Effector CD4-positive, alpha-beta T cell (primary cell): ENCODE results near the gene UBASH3B.
A peak's percentile ranks its signal among the peaks of the same experiment; 100 is the strongest.

Experiments
- DNase-seq: peaks from one replicate; pipeline ENCODE4 v3.0.0-alpha.2; 2020

UBASH3B gene

DNA sequence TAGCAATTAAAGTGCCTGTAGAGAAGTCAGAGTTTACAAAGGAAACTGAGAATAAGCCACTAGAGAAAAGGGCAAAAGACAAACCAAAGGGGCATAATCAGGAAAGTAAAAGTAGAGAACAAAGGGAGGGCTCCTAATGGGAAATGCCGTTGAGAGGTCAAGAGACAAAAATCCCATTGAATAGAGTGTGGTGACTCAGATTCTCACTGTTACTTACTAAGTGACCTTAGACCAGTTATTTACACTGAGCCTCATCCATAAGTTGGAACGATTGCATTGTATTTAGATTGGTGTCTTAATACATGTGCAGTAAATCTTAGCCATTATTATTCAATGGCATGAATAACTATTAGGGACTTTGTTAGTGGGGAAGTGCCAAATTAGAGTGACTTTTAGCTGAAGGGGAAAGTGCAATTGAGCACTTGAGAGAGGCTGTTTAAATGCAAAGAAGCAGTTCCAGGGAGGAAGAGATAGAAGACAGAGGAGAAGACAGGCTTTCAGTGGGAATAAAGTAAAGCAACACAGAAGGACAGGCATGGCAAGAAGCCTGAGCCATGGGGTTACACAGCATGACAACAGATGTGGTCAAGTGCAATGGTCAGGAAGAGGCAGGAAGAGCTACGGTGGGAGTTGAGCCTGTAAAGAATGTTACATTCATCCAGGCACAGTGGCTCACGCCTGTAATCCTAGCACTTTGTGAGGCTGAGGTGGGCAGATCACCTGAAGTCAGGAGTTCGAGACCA lies 82.6 kb downstream of the UBASH3B start:
- no peak for DNase-seq

DNA sequence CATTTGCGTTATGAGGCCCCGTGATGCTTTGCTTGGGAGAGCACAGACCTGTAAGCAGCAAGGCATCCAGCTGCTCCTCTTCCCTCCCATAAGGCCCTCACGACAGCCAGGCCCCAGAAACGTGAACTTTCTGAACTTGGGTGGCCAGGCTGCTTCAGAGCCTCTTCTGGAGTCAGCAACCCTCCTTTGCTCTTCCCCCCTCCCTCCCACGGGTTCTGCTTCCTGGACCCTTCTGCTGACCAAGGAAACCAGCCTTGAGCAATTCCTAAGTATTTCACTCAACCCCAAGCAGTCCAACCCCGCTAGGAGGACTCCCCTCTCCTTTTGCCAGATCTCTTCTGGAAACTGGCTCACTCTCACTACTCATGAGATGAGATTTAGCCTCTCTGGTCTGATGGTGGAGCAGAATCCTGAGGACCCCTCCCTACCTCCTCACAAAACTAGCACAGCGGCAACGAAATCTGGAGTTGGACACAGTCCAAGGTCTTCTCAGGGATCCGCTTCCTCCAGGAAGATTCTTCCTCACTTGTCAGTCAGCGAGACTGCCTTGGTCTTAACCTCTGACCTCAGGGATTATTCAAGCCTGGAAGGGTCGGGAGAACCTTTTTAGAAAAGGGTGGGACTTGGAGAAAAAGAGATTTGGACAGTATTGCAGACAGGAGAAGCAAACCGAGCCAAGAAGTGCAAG lies 86.2 kb downstream of the UBASH3B start:
- no peak for DNase-seq

DNA sequence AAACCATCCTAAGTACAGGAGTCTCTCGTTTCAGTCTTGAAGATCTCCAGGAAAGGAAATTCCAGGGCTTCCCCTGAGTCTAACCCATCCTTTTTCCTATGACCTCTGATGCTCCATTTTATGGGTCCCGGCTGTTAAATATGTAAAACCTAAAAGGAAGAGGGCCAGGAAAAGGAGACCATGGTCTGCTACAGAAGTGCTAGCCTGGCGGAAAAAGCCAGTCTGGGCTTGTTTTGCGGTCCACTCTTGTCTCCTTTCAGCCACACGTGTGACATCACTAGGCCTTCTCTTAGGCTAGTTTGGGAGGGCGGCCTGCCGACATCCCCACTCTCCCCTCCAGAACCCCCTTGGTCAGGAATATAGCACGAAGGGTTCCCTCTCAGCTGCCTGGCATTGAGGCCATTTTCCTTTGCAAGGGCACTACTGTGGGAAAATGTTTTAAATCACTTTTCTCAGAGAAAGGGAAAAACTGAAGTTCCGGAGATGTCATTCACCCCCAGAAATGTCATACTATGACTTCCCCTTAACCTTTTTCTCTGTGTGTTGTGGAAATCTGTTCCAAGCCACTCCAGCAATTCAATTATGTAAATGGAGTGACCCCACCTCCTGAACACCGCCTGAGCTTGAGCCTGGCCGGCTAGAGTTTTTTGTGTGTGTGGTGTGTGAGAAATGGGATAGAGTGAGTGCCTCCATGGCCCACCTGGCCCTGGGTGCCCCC lies 86.9 kb downstream of the UBASH3B start:
- DNase-seq: no peak

DNA sequence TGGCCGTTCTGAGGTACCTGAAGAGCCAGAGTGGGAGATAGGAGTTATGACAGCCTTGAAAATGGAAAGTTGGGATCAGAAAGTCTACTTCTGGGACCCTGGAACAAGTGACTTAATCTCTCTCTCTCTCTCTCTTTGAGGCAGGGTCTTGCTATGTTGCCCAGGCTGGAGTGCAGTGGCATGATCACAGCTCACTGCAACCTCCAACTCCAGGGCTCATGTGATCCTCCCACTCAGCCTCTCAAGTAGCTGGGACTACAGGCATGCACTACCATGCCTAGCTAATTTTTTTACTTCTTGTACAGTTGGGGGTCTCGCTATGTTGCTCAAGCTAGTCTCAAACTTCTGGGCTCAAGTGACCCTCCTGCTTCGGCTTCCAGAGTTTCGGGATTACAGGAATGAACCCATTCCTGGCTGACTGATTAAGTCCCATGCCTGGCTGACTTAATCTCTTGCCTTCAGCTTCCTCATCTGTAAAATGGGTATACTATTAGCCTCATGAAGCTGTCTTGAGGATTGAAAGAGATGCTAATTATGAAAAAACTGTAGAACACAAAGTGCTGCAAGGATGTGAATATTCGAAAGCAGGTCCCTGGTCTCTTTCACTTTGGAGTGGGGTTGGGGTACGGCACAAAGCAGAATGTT lies 87.7 kb downstream of the UBASH3B start:
- DNase-seq: no peak

DNA sequence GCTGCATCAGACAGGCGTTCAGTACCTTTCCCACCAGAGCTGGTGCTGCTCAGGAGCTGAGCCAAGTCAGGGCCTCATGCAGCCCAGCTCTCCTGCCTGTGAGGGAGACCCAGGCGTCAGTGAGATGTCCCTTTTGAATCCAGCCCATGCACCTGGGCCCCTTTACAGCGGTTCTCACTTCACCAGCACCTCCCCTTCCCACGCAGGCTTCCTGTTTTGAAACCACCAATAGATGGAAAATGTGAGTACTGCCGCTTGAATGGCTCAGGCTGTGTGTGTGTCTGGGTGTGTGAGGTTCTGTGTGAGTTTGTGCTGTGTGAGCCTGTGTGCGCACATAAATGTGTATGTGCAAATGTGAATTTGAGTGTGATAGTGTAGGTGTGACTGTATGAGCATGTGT lies 88.4 kb downstream of the UBASH3B start:
- peak; percentile 61 for DNase-seq

GRCh38 chr11:122744357-122744756 lies 88.8 kb downstream of the UBASH3B start:
- DNase-seq: no peak

DNA sequence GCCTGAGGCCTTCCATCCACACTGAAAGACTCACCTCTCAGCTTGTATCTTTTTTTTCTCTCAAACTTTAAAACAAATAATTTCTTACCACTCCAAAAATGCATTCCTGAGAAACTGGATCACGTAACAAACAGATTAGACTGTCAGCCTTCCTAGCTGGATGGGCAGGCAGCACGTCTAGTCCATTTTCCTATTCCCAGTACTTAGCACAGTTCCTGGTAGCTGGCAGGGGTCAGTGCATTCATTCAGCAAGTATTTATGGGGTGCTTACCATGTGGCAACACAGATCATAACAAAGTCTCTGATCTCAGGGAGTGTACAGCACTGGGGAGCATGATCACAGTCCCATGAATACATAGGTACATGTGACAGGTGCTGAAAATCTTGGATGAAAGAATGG lies 89.6 kb downstream of the UBASH3B start:
- no peak for DNase-seq

DNA sequence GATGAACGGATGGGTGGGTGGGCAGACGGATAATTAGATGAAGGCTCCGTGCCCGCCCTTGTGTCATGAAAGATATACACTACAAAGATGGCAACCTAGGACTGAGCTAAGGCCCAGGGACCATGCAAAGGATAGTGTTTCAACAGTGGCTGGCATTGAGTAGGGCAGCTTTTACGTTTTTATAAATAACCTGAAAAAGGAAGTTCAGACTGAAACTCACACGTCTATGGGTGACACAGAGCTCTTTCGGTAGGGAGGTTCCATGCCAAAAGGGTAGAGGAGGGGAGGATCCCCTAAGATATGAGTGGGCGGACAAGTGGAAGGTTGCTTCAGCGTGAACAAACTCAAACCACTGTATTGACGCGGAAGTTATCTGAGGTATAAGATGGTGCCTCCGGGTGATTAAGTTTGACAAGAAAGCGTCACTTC lies 90.5 kb downstream of the UBASH3B start:
- peak; percentile 33 for DNase-seq

- no peak for DNase-seq
Measured at GRCh38 chr11:122746611-122747244, 91.2 kb downstream of the UBASH3B start.

DNA sequence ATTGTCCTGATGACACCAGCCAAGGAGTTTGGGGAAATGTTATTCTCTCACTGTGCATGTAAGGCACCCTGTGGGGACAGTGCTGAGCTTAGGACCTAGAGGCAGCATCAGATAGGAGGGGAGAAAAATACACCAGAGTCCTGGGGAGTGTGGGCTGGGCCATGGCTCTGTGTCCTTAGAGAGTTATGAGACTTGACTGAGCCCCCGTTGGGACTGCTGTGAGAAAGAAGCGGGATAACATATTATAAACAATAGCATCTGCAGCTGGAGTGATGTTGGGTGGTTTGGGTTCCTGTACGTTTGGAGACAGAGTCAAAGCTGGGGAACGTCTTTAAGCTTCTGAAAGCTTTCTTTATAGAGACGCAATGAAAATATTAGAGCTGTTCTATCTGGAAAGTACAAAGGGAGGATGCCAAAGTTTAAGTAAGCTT lies 91.8 kb downstream of the UBASH3B start:
- no peak for DNase-seq

DNA sequence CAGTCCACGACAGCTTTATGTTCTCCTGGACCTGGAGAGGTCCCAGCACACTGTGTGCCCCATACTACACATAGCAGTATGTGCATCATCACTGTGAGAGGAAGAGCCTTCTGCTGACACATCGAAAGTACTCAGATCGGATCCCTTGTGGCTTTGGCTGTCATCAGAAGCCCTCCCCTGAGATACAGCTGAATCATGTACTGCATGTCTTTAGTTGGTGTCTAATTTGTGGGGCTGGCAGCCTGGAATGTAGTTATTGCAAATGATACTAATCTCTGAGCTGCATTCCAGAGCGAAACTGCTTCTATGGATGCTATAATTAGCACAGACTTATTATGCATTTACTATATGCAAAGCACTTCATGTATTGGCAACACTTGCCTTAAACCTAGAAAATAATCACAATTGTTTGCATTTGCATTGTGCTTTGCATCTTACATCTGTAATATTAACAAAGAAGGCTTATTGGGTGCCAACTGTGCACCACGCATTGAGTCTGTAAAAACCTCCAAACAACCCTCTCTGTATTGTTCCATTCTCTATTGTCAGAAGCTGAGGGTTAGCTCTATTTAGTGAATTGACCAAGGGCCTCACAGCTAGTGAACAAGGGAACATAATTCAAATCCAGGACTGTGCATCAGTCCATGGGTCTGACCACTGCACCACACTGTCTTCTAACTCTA lies 93.6 kb downstream of the UBASH3B start:
- peak; percentile 9 for DNase-seq

DNA sequence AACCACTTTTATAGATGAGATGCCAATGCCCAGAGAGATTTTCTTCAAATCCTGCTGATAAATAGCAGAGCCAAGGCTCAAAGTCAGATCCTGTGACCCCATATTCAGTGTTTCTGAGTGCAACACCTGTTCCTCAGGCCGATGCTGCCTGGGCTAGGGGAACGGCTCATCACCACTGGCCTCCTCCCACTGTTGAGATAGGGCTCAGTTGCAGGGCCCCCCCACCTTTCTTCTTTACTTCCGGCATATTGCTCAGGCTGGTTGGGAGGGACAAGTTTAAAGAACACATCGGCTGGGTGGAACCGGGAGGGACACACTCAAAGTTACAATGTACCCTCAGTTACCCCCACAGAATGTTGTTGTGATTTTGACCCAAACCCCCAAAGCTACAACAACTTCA lies 94.5 kb downstream of the UBASH3B start:
- DNase-seq: no peak

GRCh38 chr11:122751292-122752070 lies 96.0 kb downstream of the UBASH3B start:
- no peak for DNase-seq

- DNase-seq: no peak
Measured at GRCh38 chr11:122754028-122754427, 98.5 kb downstream of the UBASH3B start.

DNA sequence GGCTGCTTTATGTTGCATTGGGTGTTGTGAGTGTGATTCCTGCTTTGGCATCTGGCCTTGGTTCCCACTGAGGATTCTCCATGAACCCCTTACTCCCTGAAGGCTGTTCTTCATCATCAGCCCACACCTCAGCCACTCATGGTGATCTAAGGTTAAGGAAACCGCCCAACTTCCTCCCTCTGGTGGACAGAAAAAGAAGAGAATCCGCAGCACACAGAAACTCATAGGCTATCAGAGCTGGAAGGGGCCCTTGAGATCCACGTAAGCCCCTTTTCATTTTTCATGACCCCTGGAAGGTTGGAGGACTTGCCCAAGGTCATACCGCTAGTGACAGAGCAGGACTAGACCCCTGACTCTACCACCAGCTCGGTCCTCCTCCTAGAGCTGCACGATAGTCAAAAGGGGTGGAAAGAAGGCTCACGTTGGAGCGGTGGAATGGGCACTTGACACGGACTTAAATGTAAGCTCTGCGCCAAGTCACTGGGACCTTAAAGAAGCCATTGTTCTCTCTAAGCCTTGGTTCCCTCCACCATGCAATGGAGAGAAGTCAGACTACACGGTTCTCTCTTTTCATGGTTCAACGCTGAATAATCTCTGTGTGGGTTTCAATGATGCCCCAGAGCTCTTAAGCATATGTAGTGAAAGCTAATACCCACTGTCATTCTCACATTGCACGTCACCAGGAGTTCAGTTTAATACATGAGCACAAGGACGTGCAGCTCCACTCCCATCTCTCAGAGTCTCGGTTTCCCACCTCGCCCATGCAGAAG lies 99.2 kb downstream of the UBASH3B start:
- DNase-seq: no peak

GRCh38 chr11:122755409-122755808 lies 99.9 kb downstream of the UBASH3B start:
- DNase-seq: no peak

DNA sequence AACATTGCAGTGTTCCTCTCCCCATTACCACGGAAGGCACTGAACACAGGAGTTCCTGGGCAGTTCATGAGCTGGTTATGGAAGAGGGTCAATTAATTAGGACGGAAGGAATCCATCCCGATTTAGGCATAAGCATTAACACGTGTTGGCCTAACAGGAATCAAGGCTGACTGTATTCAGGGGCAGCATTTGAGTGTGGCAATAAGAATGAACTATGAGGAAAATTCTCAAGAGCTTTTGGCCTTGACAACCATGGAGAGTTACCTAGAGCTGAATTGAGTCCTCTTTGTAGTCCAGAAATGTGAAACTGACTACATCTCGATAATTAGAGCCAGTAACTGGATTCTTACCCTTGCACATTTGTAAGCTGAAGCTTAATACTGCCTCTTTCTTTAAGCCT lies 100.4 kb downstream of the UBASH3B start:
- no peak for DNase-seq

- DNase-seq: peak; percentile 26
Measured at GRCh38 chr11:122756417-122756816, 100.9 kb downstream of the UBASH3B start.

DNA sequence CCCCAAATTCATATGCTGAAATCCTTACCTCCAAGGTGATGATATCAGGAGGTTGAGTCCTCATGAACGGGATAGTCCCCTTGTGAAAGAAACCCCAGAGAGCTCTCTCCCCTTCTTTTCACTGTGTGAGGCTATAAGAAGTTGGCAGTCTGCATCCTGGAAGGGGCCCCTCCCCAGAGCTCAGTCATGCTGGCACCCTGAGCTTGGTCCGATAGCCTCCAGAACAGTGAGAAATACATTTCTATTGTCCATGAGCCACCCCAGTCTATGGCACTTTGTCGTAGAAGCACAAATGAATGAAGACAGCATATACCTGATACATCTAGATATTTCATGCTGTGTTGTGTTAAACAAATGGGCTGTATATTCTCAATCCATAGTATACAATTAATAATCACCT lies 101.7 kb downstream of the UBASH3B start:
- no peak for DNase-seq

DNA sequence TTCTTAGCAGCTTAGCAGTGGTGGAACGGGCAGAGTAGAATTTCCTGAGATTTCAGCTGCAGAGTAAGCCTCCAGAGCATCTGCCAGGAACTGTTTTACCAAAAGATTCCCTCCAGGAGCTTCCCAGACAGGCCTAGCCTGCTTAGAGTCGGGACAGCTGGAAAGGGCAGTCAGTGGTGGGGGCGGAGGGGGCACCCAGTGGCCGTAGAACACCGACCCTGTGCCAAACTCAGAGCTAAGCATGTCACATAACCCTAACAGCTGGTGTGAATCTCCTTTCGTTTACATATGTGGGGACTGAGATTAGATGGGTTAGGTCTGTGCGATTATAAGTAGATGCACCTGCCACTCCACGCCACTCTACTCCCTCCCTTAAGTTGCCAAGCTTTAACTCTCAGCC lies 102.8 kb downstream of the UBASH3B start:
- no peak for DNase-seq

DNA sequence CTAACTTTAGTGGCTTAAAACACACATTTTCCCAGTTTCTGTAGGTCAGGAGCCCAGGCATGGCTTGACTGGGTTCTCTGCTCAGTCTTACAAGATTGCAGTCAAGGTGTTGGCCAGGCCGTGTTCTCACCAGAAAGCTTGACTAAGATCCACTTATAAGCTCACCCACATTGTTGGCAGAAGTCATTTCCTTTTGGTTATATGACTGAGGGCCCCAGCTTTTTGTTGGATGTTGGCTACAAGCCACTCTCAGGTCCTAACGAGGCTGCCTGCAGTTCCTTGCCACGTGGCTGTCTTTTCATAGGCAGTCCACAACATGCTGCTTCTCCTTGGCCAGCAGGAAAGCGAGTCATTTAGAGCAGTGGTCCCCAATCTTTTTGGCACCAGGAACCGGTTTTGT lies 103.5 kb downstream of the UBASH3B start:
- no peak for DNase-seq
